ENCODE data around the gene STK32B.

STK32B gene

DNA sequence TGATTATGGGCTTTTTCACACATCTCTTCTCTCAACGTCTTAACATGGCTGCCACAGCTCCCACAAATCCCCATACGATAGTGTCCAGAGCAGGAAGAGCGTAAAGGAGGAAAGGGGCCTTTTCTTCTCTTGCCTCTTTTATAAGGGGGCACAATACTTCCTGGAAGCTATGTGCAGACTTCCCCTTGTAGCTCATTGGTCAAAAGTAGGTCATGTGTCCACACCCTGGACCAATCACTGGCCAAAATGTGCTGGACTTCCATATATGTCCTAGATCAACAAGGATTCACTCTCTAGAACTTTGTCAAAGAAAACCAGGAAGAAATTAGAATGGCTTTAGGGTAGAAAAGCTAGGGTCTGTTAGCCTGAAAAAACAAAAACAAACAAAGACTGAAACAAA, 26.7 kb downstream of the STK32B start:
- no peak for DNase-seq

DNA sequence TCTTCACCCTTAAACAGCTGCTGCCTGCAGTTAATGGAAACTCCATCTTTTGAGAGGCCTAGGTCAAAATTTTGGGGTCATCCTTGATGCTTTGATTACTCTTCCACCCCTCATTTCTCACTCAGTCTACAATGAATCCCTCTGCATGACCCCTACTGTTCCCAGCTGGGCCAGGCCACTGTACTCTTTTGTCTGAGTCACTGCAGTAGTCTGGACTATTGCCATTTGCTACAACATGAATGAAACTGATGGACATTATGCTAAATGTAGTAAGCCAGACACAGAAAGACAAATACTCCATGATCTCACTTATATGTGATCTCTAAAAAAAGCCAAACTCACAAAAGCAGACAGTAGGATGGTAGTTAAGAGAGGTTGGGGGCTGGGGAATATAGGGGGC, 28.3 kb downstream of the STK32B start:
- no peak for DNase-seq

DNA sequence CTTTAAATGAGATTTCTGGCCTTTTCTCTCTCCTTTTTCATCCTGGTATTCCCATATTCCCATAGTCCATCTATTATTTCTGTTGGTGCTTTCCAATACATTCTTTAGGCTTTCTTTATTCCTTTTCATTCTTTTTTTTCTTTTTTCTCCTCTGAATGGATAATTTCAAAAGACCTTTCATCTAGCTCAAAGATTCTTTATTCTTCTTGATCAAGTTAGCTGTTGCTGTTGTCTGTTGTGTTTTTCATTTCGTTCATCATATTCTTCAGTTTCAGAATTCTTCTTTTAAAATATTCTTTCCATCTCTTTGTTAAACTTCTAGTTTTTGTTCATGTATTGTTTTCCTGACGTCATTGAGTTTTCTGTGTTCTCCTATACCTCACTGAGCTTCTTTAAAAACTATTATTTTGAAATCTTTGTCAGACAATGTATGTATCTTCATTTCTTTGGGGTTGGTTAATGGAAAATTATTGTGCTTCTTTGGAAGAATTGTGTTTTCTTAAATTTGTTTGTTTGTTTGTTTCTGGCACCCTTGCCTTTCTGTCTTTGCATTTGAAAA, 30.2 kb downstream of the STK32B start:
- no peak for DNase-seq

DNA sequence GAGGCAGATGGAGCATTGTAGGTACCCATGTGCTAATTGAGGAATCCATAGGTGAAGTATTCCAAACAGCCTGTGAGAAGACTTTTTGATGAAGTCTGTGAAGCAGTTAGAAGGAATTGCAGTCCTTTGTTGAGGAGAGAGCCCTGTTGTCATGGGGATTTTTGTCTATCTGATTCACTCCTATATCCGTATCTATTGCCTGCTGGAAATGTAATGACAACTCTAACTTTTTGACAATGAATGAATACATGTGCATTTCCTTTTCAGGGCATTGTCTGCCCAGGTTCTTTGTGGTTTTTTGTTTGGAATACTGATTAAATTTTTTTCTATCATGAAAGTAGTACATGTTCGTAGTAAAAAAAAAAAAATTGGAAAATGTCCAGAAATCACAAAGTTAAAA, 31.1 kb downstream of the STK32B start:
- no peak for DNase-seq

DNA sequence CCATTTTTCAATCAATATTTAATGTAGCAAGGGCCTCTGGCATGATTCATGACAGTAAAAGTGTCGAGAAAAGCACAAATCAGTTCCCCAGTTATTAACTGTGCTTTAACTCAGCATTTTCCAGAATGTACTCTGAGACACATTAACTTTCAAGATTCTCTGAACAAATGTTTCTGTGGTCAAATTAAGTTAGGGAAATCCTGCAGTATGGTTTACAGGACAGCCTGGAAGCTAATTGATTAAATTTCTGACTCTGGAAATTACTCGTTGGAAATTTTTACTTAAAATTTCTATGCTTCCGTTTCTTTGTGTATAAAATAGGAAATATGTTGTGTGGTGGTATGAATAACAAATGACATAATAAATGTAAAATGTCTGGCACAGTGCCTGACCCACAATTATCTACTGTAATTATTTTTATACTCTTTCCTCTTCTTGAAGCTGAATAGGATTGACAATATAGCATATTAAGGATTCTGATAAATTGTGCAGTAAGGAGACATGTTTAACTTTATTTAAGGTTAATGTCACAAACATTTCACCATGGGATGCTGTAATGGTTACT, 33.7 kb downstream of the STK32B start:
- DNase-seq = no peak

DNA sequence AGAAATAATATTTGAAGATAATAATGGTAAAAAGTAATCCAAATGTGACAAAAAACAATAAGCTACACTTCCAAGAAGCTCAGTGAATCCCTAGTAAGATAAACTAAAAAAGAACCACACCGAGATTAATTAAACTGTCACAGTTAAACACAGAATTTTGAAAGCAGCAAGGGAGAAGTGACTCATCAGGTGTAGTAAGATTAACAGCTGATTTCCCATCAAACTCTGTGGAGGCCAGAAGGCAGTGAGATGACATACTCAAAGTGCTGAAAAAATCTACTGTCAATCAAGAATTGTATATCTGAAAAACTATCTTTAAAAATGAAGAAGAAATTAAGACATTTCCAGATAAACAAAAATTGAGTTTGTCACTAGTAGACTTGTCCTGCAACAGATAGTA, 35.3 kb downstream of the STK32B start:
- DNase-seq = no peak

GRCh38 chr4:5096261-5096660, 45.0 kb downstream of the STK32B start:
- no peak for DNase-seq

DNA sequence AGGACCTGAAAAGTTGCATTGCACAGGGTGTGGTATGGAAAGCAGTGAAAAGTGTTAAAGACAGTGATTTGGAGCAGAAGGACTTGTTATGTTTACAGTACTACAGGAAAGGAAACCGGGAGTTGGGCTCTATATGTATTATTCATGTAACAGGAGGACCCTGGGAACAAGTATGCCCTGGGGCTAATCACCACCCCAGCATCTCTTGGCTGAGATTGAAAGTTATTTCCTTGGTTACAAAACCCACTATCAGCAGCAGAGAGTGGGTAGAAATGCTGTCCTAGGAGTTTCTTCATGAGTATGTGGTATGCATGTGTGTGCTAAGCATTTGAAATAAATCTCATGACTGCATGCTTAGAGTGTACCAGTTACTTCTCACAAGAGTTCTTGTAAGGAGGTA, 46.9 kb downstream of the STK32B start:
- DNase-seq = no peak

DNA sequence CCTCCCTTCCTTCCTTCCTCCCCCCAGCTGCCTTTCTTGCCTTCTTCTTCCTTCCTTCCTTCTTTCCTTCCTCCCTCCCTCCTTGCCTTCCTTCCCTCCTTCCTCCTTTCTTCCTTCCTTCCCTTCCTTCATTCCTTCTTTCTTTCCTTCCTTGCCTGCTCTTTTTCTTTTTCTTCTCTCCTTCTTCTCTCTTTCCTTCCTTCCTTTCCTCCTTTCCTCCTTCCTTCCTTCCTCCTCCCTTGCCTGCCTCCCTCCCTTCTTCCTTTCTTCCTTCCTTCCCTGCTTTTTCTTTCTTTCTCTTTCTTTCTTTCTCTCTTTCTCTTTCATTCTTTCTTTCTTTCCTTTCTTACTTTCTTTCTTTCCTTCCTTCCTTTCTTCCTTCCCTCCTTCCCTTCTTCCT, 49.1 kb downstream of the STK32B start:
- DNase-seq = no peak

DNA sequence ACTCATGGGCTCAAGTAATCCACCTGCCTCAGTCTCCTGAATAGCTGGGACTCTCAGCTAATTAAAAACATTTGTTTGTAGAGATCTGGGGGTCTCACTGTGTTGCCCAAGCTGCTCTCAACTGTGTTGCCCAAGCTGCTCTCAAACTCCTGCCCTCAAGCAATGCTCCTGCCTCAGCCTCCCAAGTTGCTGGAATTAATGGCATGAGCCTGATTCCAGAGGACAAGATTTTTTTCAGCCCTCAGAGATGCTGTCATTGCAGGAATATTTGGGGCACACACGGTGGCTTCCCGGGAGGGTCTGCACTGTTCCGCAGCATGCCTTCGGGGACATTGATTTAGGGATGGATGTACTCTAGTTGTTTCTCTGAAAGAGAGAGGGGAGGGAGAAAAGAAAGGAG, 49.7 kb downstream of the STK32B start:
- no peak for DNase-seq

- DNase-seq = no peak
Observed at GRCh38 chr4:5101571-5101970, 50.3 kb downstream of the STK32B start.

DNA sequence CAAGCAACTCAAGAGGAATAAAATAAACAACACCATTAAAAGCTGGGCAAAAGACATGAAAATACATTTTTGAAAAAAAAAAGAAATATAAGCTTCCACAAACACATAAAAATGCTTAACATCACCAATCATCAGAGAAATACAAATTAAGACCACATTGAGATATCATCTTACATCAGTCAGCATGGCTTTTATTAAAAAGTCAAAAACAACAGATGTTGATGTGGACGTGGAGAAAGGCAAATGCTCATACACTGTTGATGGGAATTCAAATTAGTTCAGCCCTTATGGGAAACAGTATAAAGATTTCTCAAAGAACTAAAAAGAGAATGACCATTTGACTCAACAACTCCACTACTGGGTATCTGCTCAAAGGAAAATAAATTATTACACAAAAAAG, 59.6 kb downstream of the STK32B start:
- DNase-seq = no peak

- DNase-seq = no peak
Observed at GRCh38 chr4:5112333-5113095, 61.2 kb downstream of the STK32B start.

DNA sequence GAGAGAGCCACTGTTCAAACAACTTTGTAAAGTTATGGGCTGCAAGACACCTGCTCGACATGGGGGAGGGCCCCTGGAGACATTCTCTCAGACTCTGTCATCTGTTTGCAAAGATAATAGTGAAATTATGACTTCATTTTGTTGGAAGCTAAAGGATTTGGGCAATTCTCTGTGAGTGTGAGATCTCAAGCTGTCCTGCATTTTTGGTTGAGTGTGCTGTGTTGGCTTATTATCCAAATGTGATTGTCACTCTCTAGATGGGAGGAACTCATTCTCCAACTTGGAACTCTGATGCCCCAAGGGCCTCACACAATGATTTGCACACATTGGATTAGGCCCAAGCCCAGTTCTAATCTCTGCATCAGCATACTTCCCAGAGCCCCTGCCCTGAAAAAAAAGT, 63.7 kb downstream of the STK32B start:
- no peak for DNase-seq

DNA sequence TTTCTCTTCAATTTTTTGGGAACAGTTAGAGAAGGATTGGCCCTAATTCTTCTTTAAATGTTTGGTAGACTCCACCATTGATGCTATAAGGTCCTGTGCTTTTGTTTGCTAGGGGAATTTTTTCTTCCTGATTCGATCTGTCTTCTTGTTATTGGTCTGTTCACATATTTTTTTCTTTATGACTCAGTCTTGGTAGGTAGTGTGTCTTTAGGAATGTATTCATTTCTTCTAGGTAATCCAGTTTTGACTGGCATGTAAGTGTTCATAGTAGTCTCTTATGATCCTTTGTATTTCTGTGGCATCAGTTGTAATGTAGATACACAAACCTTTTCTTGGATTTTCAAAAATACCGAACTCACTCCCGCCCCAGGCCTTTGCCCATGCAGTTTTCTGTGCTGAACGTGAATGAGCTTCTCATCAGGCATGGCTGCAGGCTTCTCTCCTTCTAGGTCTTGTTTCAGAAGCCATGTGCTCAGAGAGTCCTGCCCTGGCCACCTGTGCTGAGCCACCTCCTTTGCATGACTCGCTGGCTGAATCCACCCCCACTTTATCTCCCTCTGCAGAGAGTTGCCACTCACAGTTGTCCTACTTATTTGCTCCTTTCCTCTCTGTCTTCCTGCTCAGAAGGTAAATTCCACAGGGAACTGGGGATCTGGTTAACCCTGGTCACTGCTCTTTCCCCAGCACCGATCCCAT, 67.0 kb downstream of the STK32B start:
- no peak for DNase-seq

- DNase-seq = no peak
Observed at GRCh38 chr4:5118994-5119835, 67.9 kb downstream of the STK32B start.

- DNase-seq = no peak
Observed at GRCh38 chr4:5120067-5120466, 68.8 kb downstream of the STK32B start.

GRCh38 chr4:5120468-5120867, 69.2 kb downstream of the STK32B start:
- DNase-seq = no peak

GRCh38 chr4:5122114-5122513, 70.8 kb downstream of the STK32B start:
- no peak for DNase-seq

- peak; percentile 88 for DNase-seq
Observed at GRCh38 chr4:5124876-5125275, 73.6 kb downstream of the STK32B start.

DNA sequence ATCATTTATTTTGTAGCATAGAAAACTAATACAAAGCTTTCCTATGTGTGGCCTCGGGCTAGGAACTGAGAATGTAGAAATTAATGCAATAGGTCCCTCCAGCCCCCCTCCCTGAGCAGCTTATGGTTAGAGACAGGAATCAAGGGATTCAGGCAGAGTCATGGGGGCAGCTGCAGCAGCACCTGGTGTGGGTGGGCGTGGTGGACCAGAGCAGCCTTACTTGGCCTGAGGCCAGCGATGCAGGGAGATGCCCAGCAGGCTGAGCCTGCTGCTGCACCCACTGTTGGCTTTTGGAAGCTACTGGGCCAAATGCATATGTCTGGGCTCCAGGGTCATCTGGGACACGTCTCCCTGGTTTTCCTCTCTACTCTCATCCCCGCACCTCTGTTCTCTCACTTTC, 74.0 kb downstream of the STK32B start:
- DNase-seq = peak; percentile 93

DNA sequence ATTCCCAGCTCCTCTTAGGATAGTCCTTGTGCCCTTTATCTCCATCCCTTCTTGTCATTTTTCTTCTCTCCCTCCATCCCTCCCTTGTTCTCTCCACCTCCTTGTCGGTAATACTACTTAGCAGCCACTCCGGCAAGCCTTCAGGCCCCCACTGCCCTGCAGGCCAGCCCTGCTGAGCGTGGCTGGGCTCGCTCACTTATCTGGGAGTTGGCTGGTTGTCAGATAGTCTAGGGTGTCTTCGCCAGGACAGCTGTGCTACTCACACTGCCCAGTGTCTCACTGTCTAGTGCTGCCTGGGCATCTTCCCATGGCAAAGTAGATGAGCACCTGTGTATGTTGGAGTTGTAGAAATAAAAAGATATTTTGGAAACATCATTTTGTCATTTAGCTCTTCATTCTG, 75.0 kb downstream of the STK32B start:
- no peak for DNase-seq

- no peak for DNase-seq
Observed at GRCh38 chr4:5126857-5127256, 75.6 kb downstream of the STK32B start.

Measured in NCI-H82 (cell line).